ENCODE results near the gene SMNDC1.

Gene SMNDC1

GRCh38 chr10:110352930-110353243 lies 48.2 kb upstream of the SMNDC1 start:
- DNase-seq (no peak), ATAC-seq (ENCODE audit: insufficient read depth, low read depth) (no peak)
- no peak overlapping the region for H3K27ac ChIP-seq (ENCODE audit: low read length)
- no peaks in the 10 kb centered on the region for H3K9me3 ChIP-seq (ENCODE audit: insufficient read depth, low read length, severe bottlenecking)
- H3K9ac ChIP-seq (ENCODE audit: low read depth, low read length), result no peak overlapping the region
- no peaks in the 10 kb centered on the region for H3K79me2 ChIP-seq (ENCODE audit: insufficient read depth, low read length)
- no peaks in the 10 kb centered on the region for H4K20me1 ChIP-seq (ENCODE audit: insufficient read depth, low read length)
- no peak overlapping the region for H3K4me3 ChIP-seq (ENCODE audit: low read depth in 1 of 2, low read length in 2 of 2)
- TF ChIP-seq EZH2 (IDR thresholded peaks at IDR 0.05; ENCODE audit: borderline replicate concordance, low read depth, low read length, severe bottlenecking), result no peak
- TF ChIP-seq CTCF (IDR thresholded peaks at IDR 0.05; ENCODE audit: borderline replicate concordance, extremely low read depth, low read length, poor library complexity, severe bottlenecking), result no peak
- no peak overlapping the region for H3K4me2 ChIP-seq (ENCODE audit: insufficient read depth, low read length)
- no peaks in the 10 kb centered on the region for H3K36me3 ChIP-seq (ENCODE audit: insufficient read depth, low read length)
- peaks cover 13% of the 10 kb centered on the region for H3K27me3 ChIP-seq (ENCODE audit: insufficient read depth, low read length, poor library complexity)
- H3K4me1 ChIP-seq (ENCODE audit: insufficient read depth, low read length), result no peaks in the 10 kb centered on the region
- H2AFZ ChIP-seq (ENCODE audit: low read depth, low read length), result no peak overlapping the region

DNA sequence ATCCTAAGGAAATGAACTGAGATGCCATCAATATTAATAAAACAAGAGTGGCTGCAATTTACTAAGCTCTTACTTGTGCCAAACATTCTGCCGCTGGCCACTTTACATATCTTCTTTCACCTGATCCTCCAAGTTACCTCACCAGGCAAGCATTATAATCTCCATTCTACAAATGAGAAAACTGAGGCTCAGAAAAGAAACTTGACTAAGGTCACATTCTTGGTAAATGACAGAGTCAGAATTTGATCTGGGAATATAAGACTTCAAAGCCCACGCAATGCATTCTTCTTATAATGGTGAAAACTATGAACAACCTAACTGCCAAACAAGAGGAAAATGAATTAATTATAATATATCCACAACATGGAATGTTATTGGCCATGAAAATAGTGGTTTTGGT lies 46.1 kb upstream of the SMNDC1 start:
- H3K36me3 ChIP-seq (ENCODE audit: insufficient read depth, low read length), result no peaks in the 10 kb centered on the region
- no peak overlapping the region for H2AFZ ChIP-seq (ENCODE audit: low read depth, low read length)
- no peaks in the 10 kb centered on the region for H3K4me1 ChIP-seq (ENCODE audit: insufficient read depth, low read length)
- H3K27ac ChIP-seq (ENCODE audit: low read length), result no peak overlapping the region
- H3K4me2 ChIP-seq (ENCODE audit: insufficient read depth, low read length), result no peak overlapping the region
- no peak overlapping the region for H3K4me3 ChIP-seq (ENCODE audit: low read depth in 1 of 2, low read length in 2 of 2)
- H3K79me2 ChIP-seq (ENCODE audit: insufficient read depth, low read length), result no peaks in the 10 kb centered on the region
- ATAC-seq (ENCODE audit: insufficient read depth, low read depth), result no peak
- no peak for DNase-seq
- no peaks in the 10 kb centered on the region for H3K9me3 ChIP-seq (ENCODE audit: insufficient read depth, low read length, severe bottlenecking)
- peaks cover 13% of the 10 kb centered on the region for H3K27me3 ChIP-seq (ENCODE audit: insufficient read depth, low read length, poor library complexity)
- TF ChIP-seq CTCF (IDR thresholded peaks at IDR 0.05; ENCODE audit: borderline replicate concordance, extremely low read depth, low read length, poor library complexity, severe bottlenecking) (no peak), EZH2 (IDR thresholded peaks at IDR 0.05; ENCODE audit: borderline replicate concordance, low read depth, low read length, severe bottlenecking) (no peak)
- no peaks in the 10 kb centered on the region for H4K20me1 ChIP-seq (ENCODE audit: insufficient read depth, low read length)
- H3K9ac ChIP-seq (ENCODE audit: low read depth, low read length), result no peak overlapping the region

DNA sequence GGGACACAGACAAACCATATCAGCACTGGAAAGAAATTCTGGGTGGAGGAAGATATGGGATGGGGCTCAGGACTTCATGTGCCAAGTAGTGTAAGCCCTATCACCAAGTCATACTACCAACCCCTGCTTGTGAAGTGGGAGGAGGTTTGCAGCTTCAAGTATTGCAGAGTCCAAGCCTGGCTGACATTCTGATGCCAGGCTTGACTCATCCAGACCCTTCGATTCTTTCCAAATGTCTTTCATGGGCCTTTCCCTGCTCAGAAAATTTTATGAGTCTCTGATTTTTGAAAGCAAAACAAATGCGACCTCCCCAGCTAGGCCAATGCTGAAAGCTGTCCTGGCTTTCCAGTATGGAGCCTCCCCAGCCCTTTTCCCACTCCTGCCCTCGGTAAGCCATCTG lies 45.1 kb upstream of the SMNDC1 start:
- Histone ChIP-seq H3K9me3 (ENCODE audit: insufficient read depth, low read length, severe bottlenecking) (no peaks in the 10 kb centered on the region), H3K27ac (ENCODE audit: low read length) (no peak overlapping the region), H3K4me2 (ENCODE audit: insufficient read depth, low read length) (no peak overlapping the region), H3K27me3 (ENCODE audit: insufficient read depth, low read length, poor library complexity) (peaks cover 16% of the 10 kb centered on the region), H3K79me2 (ENCODE audit: insufficient read depth, low read length) (no peaks in the 10 kb centered on the region), H4K20me1 (ENCODE audit: insufficient read depth, low read length) (no peaks in the 10 kb centered on the region), H3K36me3 (ENCODE audit: insufficient read depth, low read length) (no peaks in the 10 kb centered on the region), H3K4me1 (ENCODE audit: insufficient read depth, low read length) (no peaks in the 10 kb centered on the region), H3K9ac (ENCODE audit: low read depth, low read length) (no peak overlapping the region), H3K4me3 (ENCODE audit: low read depth in 1 of 2, low read length in 2 of 2) (no peak overlapping the region), H2AFZ (ENCODE audit: low read depth, low read length) (no peak overlapping the region)
- ATAC-seq (ENCODE audit: insufficient read depth, low read depth) (no peak), DNase-seq (no peak)
- no peak for TF ChIP-seq CTCF (IDR thresholded peaks at IDR 0.05; ENCODE audit: borderline replicate concordance, extremely low read depth, low read length, poor library complexity, severe bottlenecking)
- TF ChIP-seq EZH2 (IDR thresholded peaks at IDR 0.05; ENCODE audit: borderline replicate concordance, low read depth, low read length, severe bottlenecking), result no peak

DNA sequence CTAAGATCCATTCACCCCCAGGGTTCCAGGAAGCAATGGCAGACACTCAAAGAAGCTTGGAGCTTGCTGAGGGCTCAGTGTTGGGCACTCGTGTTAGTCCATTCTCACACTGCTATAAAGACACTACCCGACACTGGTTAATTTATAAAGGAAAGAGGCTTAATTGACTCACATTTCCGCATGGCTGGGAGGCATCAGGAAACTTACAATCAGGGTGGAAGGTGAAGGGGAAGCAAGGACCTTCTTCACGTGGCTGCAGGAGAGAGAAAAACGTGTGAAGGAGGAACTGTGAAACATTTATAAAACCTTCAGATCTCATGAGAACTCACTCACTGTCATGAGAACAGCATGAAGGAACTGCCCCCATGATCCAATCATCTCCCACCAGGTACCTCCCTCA lies 44.7 kb upstream of the SMNDC1 start:
- no peaks in the 10 kb centered on the region for H4K20me1 ChIP-seq (ENCODE audit: insufficient read depth, low read length)
- no peak overlapping the region for H2AFZ ChIP-seq (ENCODE audit: low read depth, low read length)
- H3K4me2 ChIP-seq (ENCODE audit: insufficient read depth, low read length), result no peak overlapping the region
- no peaks in the 10 kb centered on the region for H3K4me1 ChIP-seq (ENCODE audit: insufficient read depth, low read length)
- DNase-seq (no peak), ATAC-seq (ENCODE audit: insufficient read depth, low read depth) (no peak)
- H3K9ac ChIP-seq (ENCODE audit: low read depth, low read length), result no peak overlapping the region
- no peaks in the 10 kb centered on the region for H3K9me3 ChIP-seq (ENCODE audit: insufficient read depth, low read length, severe bottlenecking)
- H3K79me2 ChIP-seq (ENCODE audit: insufficient read depth, low read length), result no peaks in the 10 kb centered on the region
- H3K4me3 ChIP-seq (ENCODE audit: low read depth in 1 of 2, low read length in 2 of 2), result no peak overlapping the region
- peaks cover 16% of the 10 kb centered on the region for H3K27me3 ChIP-seq (ENCODE audit: insufficient read depth, low read length, poor library complexity)
- H3K36me3 ChIP-seq (ENCODE audit: insufficient read depth, low read length), result no peaks in the 10 kb centered on the region
- no peak for TF ChIP-seq CTCF (IDR thresholded peaks at IDR 0.05; ENCODE audit: borderline replicate concordance, extremely low read depth, low read length, poor library complexity, severe bottlenecking)
- no peak for TF ChIP-seq EZH2 (IDR thresholded peaks at IDR 0.05; ENCODE audit: borderline replicate concordance, low read depth, low read length, severe bottlenecking)
- no peak overlapping the region for H3K27ac ChIP-seq (ENCODE audit: low read length)
